Smooth muscle cell of the brain vasculature (primary cell): ENCODE data around the gene CAPN5.

Experiments used
- DNase-seq: peaks from one replicate; pipeline ENCODE4 v3.0.0-alpha.2; 2012; ENCODE audit warnings: low read depth, low spot score

CAPN5 gene

DNA sequence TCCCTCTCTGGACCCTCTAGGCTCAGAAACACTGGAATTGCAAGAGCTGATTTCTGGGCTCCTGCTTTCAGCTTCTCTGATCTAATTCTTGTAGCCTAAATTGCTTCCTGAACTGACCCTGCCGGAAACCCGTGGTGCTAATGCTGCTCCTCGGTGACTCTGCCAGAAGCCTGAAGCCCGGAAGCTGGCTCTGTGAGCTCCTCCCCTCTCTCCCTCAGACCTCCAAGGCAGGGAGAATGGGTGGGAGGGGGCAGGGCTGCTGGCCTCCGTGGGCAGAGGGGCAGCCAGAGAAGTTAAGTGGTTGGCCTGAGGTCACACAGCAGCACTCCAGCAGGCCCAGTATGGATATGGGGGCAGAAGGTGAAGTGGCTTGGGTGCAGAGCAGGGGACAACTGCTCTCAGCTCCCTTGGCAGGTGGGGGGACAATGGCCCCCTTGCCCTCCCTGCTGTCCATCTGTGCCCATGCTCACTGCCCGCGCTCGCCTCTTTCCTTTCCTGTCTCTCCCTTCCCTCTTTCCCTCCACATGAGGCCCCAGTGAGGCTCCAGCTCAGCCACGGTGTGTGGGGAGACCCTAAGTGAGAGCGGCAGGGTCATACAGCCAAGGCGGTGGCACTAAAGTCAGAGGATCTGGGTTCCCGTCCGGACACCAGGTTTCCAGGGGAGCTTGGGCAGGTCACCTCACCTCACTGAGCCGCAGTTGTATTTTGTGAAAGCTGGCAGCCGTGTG is 16.2 kb downstream of the CAPN5 start:
- no peak for DNase-seq

DNA sequence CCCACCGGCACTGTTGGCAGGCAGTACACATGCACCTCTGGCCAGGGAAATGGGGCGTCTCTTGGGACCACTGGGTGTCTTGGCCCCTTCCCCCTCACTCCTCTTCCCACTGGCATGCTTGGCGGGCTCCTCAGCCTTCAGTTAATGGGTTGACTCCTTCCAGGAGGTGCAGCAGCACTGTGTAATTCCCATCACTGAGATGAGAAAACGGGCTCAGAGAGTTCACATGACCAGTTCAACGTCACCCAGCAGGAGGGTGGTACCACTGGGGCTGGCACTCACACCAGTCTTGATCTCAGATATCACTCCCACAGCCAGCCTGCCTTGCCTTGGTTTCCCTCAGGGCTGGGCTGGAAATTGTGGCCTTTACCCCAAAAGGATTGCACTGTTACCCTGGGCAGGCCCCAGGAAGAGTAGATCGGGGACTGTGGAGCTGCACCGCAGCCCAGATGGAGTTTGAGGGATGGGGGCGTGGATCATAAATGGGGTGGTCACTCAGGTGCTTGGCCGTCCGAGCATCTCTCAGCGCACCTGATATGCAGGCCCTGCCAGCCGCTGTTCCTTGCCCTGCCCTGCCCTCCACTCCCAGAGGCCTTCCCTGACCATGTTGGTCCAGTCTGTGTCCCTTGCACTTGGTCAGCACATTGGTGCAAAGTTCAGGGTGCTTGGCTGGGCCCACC is 16.9 kb downstream of the CAPN5 start:
- no peak for DNase-seq

DNA sequence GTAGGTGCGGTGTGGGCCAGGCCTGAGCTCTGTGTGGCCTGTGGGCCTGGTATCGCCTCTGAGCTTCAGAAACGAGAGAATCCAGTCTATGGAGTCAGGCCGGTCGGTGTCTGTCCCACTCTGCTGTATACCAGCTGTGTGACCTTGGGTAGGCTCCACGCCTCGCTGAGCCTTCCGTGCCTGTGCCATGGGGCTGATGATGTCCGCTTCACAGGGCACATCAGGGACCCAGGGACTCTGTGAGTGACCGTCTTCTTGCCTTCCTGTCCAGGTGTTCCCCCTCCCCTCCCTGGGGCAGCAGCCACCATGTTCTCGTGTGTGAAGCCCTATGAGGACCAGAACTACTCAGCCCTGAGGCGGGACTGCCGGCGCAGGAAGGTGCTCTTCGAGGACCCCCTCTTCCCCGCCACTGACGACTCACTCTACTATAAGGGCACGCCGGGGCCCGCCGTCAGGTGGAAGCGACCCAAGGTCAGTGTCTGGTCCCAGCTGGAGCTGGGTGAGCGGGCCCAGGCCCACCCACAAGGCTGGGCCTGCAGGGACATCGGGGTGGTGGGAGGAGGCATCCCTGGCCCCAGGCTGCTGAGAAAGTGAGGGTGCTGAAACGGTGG is 17.9 kb downstream of the CAPN5 start:
- DNase-seq: no peak

DNA sequence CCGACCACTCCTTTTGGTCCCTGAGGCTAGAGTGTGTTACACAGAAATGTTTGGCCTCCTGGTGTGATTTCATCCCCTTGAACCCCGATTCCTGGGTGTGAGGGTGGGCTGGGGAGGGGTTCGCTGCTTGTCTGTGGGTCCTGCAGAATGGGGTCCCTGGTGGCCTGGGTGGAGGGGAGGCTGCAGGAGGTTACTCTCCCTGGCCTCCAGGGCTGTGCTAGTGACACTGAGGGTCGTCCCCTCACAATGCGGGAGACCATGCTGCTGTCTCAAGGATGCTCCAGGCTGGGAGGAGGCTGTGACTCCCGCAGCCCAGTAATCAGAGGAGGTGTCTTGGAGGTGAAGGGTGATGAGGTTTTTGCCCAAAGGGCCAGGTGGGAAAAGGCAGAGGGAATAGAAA is 18.9 kb downstream of the CAPN5 start:
- no peak for DNase-seq

DNA sequence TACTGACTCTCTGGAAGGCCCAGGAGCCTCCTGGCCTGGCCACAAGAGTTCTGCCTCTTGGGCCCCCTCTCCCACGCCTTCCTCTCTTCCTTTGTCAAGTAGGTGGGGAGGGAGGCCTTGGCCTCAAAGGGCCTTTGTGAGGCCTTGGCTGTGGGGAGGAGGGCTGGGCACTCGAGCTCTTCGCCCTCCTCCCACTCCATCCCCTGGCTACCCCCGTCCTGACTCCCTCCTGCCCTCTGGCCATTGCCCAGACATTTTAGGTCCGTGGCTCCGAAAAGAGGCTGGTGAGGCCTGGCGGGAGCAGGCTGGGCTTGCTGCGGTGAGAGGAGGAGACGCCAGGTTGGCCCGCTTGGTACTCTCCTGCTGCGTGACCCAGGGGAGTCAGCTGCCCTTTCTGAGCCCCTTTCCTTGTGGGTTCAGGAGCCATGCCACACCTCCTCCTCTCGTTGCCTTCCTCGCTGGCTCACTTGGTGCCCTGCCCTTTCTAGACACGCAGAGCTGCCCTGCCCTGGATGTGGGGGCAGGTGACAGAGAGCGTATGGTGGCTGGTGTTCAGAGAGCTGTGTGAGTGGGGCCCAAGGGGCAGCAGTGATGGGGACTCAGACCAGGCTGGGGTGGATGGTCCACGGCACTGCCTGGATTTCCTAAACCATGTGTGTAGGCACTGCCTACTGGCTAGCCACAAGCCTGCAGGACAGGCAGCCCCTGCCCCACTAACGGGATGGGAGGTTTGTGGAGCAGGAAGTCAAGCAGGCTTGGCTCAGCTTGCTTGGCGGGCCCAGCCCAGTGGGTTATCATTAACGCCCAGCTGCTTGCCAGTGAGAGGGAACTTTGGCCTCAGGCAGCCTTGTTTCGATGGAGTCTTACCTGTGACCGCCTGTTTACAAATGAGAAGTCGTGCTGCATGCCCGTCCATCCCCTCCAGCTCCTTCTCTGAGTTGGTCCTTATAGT is 20.0 kb downstream of the CAPN5 start:
- DNase-seq: no peak

DNA sequence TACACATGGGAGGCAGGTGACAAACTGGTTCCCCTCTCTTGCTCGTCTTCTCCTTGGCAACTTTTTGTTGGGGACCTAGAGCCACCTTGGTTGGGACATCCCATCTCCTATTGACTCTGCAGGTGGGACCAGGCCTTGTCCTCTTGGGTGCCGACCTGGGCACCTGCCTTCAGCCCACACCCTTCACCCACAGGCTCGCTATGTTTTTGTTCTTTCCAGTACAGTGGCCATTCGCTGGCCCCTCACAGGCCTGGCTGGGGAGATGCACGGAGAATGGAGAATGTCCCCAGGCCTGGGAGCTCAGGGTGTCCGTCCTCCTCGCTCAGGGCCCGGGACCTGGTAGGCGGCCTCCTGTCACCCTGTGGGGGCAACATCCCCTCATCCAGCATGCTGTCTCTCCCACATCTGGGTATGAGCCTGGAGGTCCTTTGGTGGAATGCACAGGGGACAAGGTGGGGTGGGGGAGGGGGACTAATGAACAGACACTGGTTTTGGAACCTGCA is 21.0 kb downstream of the CAPN5 start:
- no peak for DNase-seq

DNA sequence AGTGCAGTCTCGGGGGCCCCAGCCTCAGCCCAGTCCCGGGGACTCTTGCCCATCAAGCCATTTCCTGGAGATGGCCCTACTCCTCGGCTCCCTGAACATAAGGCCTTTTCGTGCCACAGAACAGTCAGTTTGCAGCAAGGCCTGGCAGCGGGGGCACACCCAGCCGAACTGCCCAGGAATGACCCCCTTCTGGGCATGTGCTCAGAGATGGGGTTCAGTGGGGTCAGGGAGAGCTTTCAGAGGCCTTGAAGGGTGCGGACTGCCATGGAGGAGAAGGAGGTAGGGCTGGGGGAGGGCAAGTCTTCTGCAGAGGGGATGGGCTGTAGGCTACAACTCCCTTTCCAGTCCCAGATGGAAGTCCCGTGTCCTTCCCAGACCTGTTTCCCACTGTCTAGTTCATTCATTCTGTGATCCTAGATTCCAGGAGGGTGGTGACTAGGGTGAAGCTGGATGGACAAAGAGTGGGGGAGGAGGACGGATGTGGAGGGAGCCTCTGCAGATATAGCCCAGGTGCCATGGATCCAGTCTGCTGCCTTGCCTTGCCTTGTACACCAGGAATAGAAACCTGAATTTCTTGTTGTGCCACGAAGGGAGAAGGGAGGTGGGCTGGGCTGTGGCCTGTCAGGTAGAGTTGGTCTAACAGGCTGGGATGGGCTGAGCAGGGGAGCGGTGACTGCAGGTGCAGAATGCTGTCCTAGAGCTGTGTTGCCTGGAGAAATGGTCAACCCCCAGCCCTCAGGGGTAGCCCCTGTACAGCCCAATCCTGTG is 21.6 kb downstream of the CAPN5 start:
- no peak for DNase-seq

DNA sequence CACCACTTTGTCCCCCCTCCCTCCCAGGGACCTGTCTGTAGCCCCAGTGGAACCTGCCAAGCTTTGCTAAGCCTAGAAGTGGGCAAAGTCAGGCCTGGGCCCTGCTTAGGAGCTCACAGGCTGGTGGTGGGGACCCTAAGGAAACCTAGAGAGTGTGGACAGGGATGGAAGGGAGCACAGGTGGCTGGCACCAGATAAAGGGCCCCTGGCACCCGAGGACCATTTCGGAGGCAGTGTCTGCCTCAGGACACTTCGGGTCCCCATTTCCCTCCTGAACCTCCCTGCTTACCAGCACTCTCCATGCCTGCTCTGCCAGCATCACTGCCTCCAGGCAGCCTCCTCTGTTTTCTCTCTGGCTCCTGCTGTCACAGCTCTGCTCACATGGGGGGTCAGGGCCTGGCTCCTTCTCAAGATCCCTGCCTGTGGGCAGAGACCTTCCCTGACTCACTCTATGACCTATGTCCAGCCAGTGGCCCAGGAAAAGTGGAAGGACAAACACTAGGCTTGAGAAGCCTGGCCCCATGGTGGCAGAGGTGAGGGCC is 22.3 kb downstream of the CAPN5 start:
- DNase-seq: no peak

DNA sequence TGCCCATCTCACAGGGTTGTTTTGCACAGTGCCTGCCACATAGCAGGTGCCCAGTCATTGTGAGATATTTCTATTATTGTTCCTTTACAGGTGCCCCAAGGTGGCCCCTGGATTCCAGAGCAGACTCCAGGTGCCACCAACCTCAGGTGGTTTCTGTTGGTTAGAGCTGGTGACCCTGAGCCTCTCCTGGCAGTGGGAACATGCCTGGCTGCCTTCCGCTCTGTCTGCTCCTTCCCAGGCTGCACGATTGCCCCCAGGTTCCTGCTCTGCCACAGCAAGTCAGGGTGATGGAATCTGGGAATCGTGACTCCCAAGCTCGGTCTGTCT is 23.2 kb downstream of the CAPN5 start:
- no peak for DNase-seq

DNA sequence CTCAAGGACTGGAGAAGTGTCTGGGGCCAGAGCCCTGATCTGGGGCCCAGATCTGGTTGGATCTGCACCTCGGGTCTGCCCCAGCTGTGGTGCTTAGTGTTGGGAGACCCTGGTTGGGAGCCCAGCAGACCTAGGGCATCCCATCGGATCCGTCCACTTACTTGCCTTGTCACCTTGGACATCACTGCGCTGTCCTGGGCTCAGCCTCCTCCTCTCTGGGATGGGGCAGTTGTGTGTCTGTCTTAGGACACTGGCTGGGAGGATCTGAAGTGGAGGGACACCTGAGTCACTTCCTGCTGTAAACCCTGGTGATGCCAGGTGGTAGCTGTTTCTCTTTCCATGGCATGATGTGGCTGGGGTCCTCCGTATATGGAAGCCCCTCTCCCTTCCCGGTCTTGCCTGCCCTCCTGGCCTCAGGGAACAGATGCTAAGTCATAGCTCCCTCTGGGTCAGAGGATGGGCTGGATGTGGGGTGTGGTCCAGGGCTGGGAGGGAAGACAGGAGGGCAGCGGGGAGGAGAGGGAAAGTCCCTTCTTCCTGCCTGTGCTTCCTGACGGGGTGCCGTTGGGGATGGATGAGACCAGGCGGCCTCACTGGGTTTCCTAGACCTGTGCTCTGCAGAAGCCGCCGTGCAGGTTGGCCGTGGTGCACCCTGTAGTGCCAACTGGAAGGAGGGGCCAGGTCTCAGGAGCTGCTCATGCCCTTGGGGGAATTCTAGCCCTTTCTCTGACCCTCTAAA is 23.8 kb downstream of the CAPN5 start:
- DNase-seq: no peak

DNA sequence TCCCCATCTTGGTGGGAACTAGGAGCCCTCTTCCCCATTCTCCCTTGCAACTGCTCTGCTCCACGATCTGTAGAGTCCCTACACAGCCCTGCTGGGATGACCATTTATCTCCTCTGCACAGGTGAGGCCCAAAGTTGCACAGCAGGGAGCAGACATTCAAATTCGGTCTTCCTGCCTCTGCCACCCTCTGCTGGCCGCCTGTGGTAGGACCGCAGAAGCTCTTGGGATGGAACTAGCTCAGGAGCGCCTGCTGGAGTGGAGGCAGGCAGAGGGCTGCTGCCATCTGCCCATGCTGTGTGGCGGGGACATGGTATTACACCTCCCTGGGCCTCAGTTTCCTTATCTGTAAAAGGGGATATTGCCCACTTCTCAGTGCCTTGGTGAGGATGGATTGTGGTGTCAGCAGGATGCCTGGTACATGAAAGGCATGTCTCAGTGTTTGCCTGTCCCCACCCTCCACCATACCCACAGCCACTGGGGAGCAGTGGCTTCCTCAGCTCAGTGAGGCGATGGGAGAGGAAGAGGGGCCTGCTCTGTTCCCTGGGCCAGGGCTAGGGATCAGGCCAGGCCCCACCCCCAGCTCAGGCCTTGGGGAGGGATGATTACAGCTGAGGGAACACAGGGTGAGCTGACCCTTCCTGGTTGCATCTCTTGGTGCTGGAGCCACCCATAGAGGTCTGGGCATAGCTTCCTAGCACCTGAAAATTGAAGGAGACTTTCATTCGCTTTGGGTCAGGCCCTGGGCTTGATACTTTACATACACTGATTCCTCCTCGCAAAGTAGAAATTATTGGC is 24.6 kb downstream of the CAPN5 start:
- no peak for DNase-seq

DNA sequence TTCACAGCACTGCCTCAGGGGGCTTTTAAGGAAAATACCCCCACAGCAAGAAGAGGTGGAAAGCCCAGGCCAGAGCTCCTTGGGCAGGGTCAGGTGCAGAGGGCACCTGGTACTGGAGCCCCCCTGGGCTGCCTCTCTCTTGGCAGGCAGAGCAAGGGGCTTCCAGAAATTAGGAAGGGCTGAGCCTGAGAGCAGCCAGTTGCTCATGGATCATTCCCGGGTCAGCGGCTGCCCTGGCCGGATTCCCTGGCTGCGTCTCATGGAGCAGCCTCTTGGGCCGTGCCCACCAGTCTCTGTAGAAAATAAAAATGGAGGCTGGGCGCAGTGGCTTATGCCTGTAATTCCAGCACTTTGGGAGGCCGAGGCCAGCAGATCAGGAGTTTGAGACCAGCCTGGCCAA is 25.6 kb downstream of the CAPN5 start:
- no peak for DNase-seq

DNA sequence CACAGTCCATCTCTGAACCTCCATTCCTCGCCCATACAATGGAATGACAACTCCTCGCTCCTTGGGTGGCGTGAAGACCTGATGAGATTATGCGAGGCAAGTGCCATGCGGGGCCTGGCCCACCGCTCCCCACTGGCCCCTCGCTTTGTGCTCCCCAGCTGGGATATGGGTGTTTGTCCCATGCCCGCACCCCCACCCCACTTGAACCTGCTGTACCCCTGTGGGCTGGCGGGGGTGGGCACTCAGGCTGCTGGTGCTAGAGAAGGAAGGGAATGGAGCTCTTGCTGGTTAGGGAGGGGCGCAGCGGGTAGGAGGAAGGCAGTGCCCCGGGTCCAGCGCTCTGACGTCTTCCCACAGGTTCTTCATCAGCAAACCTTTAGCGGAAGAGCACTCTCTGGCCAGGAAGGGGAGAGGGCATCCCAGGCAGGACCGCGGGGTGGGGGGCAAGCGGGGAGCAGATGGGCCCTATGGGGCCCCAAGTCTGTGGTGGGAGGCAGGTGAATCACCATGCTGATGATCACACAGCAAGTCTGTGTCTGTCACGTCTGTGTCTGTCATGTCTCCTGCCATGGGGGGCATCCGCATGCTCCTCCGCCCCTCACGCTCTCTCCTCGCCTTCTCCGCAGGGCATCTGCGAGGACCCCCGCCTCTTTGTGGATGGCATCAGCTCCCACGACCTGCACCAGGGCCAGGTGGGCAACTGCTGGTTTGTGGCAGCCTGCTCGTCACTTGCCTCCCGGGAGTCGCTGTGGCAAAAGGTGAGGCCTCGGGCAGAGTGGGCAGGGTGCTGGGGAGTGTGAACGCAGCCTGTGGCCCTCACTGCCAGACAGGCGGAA is 26.5 kb downstream of the CAPN5 start:
- DNase-seq: no peak

DNA sequence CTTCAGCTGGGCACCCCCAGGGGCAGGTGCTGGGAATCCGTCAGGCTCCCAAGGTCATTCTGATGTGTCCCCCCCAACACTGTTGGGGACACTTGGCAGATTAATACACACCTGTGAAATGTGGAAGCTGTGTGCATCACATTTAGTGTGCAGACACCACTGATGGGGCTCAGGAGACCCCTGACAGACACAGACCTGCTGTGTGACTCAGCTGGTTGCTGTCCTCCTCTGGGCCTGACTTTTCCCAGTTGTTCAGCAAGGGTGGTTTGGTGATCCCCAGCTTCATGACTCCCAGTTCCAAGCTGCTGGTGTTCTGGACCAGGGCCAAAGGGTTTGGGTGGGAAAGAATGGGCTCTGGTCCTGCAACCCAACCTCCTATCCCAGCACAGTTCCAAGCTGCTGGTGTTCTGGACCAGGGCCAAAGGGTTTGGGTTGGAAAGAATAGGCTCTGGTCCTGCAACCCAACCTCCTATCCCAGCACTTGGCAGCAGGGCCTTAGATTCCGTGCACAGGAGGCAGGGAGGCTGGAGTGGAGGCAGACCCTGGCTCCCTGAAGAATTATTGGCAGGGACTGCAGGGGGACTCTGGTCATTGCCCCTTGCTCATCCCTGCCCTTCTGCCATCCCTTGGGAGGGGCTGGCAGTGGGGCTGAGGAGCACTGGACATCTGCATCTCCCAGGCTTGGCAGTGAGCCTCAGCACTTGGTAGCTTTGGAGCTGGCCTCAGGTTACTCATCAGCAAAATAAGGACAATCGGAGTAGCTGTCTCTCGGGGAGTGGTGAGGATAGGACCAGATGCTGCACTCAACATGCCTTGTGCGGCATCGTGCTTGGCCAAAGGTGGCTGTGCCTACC is 27.4 kb downstream of the CAPN5 start:
- DNase-seq: no peak

DNA sequence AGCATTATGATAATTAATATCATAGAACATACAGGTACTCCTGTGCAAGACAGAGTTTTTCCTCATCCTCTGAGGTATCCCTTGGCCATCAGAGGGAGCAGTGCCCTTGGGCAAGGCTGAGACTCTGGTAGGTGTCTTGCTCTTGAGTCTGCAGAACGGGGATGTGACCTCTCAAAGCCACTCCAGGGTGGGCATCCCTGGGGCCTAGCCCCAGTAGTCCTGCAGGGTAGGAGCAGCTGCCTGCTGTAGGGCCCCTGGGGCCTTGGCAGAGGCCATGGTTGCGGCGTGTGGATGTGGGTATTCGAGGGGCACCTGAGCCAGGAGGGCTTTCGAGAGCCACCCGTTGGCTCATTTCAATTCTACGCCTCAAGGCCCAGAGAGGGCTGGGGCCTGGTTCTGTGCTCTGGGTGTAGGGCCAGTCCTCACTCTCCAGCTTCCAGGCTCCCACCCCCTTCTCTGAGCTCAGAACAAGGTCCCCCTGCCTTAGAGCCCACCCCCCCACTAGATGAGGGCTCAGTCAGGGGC is 28.1 kb downstream of the CAPN5 start:
- DNase-seq: no peak

DNA sequence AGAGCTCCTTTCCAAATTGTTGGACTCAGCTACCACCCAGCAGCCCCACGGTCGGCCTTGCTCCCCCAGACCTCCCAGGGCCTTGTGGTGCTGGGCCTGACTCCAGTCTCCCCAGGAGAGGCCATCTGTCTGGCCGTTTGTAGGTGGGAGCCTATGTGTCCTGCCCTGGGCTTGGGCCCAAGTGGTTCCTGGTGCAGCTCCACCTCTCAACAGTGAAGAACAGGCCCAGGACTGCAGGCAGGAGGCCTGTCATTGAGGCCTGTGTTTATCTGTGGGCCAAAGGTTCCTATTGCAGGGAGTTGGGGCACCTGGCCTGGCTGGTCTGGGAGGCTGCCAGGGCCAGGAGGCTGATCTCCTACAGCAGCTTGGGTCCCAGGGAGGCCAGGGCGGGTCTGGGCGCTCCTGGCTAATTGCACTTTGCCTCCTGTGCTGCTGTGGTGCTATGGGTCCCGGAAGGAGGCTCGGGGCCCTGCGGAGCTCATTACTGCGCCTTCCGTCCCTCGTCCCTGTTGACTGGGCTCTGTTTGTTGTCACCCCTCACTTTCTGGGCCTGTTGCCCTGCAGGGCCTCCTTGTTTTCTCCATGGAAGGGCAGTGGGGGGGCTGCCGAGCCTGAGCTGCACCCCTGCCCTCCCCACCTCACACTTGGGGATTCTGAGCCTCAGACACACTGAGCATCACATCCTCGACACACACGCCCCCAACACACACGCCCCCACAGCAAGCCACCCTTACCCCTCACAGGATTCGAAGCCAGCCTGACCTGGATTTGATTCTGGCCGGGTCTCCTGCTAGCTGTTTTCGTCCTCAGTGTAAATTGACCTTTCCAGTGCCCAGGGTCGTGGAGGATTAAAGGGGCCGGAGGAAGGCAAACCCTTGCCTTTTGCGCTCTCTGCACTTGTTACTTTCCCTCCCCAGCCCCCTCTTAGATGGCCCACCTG is 29.1 kb downstream of the CAPN5 start:
- DNase-seq: no peak
